MCF 10A (cell line): ENCODE data around the gene SLC16A2. TPM values are rescaled to one million over a fixed set of nuclear protein-coding genes. Genes with fewer than 3 reads are reported as not detected.

Experiments
- BruUV-seq: library from RNA; stranded (reverse); fragments of 400-500 nt; replicated peaks from 2 replicates; lab custom pipeline; 2021; lab: Mats Ljungman, UMichigan
- CTCF ChIA-PET: fragments of 300-600 bp; sonication (Branson Sonifier 250); formaldehyde crosslinking; extraction: SDS; loops from one replicate; lab custom pipeline; 2021; ENCODE audit warnings: antibody characterized with exemption, inconsistent platforms; lab: Yijun Ruan, JAX
- POLR2A ChIA-PET: fragments of 300-600, 350-650 bp; sonication (Branson Sonifier 250); formaldehyde crosslinking; extraction: SDS; loops from one replicate; lab custom pipeline; 2020; ENCODE audit warnings: antibody characterized with exemption, inconsistent platforms; lab: Yijun Ruan, JAX
- DNase-seq: peaks from one replicate; pipeline ENCODE4 v3.0.0-alpha.2; 2018; ENCODE audit not compliant: unreplicated experiment
- H3K27ac Mint-ChIP-seq: one replicate; pipeline ENCODE4 v1.8.0; 2022; ENCODE audit warnings: mild to moderate bottlenecking, low read depth, mixed read lengths; ENCODE audit not compliant: unreplicated experiment
- H3K27me3 Mint-ChIP-seq: one replicate; pipeline ENCODE4 v1.8.0; 2022; ENCODE audit warnings: mixed read lengths; ENCODE audit not compliant: insufficient read depth, unreplicated experiment
- H3K36me3 Mint-ChIP-seq: one replicate; pipeline ENCODE4 v1.8.0; 2022; ENCODE audit warnings: mild to moderate bottlenecking, moderate library complexity, mixed read lengths; ENCODE audit not compliant: insufficient read depth, unreplicated experiment
- H3K4me1 Mint-ChIP-seq: one replicate; pipeline ENCODE4 v1.8.0; 2022; ENCODE audit warnings: mixed read lengths; ENCODE audit not compliant: insufficient read depth, unreplicated experiment
- H3K4me3 Mint-ChIP-seq: one replicate; pipeline ENCODE4 v1.8.0; 2022; ENCODE audit warnings: mild to moderate bottlenecking, moderate library complexity, mixed read lengths; ENCODE audit not compliant: unreplicated experiment
- H3K9me3 Mint-ChIP-seq: one replicate; pipeline ENCODE4 v1.8.0; 2022; ENCODE audit warnings: mixed read lengths; ENCODE audit not compliant: unreplicated experiment
- intact Hi-C: fragments of 100-400 bp; cut with micrococcal nuclease; formaldehyde crosslinking; loops from 2 replicates; pipeline ENCODE4 v1.14.1; 2022
- total RNA-seq: library from RNA; stranded (reverse); gene quantifications from 2 replicates; pipeline ENCODE4 v1.2.3, GENCODE V29; 2022
- TF ChIP-seq, protein P1 (sequence below): fragments of 200-600 bp; IDR thresholded peaks from one replicate; pipeline ENCODE4 v1.8.0; 2022; ENCODE audit warnings: antibody characterized with exemption, mild to moderate bottlenecking; ENCODE audit not compliant: unreplicated experiment

SLC16A2 gene
- total RNA-seq, 1 experiment from 2014 or later, result 11.9 TPM

DNA sequence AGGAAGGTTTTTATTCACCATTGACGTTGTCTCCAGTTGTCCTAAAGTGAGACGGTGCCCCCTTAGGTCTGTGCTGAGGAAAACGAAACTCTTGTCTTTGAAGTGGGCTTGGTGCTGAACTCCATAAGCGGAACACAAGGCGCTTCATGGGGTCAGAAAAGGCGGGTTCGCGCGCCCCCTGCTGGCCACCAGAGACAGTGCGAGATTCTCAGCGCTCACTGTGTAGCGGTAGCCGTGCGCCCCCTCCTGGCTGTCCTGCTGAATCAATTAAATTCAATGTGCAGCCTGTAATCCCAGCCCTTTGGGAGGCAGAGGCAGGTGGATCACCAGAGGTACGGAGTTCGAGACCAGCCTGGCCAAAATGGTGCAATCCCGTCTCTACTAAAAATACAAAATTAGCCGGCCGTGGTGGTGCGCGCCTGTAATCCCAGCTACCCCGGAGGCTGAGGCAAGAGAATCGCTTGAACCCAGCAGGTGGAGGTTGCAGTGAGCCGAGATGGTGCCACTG, 129.1 kb downstream of the SLC16A2 start:
- Mint-ChIP-seq H3K36me3 (no peaks in the 10 kb centered on the region), H3K4me3 (no peak overlapping the region), H3K27me3 (peaks cover 2% of the 10 kb centered on the region), H3K9me3 (no peaks in the 10 kb centered on the region), H3K4me1 (no peaks in the 10 kb centered on the region), H3K27ac (no peak overlapping the region)
- BruUV-seq, result no TSS peak
- peak; percentile 76 for DNase-seq
- CTCF ChIA-PET, result interaction anchor here (0.6 to 1.7 kb wide), 11 partner anchors 10 to 522 kb away, joined by 3 to 11 read pairs (median 4); no protein-coding TSS in a partner anchor
- TF ChIP-seq, protein P1, sequence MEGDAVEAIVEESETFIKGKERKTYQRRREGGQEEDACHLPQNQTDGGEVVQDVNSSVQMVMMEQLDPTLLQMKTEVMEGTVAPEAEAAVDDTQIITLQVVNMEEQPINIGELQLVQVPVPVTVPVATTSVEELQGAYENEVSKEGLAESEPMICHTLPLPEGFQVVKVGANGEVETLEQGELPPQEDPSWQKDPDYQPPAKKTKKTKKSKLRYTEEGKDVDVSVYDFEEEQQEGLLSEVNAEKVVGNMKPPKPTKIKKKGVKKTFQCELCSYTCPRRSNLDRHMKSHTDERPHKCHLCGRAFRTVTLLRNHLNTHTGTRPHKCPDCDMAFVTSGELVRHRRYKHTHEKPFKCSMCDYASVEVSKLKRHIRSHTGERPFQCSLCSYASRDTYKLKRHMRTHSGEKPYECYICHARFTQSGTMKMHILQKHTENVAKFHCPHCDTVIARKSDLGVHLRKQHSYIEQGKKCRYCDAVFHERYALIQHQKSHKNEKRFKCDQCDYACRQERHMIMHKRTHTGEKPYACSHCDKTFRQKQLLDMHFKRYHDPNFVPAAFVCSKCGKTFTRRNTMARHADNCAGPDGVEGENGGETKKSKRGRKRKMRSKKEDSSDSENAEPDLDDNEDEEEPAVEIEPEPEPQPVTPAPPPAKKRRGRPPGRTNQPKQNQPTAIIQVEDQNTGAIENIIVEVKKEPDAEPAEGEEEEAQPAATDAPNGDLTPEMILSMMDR, result peak; percentile 98
- POLR2A ChIA-PET, result interaction anchor here (0.7 kb wide), 1 partner anchor 26 kb away, joined by 5 read pairs; no protein-coding TSS in a partner anchor
- intact Hi-C loops, result loop anchor here (1.0 to 2.0 kb wide), 5 partner anchors 15 to 695 kb away; no protein-coding TSS in a partner anchor

DNA sequence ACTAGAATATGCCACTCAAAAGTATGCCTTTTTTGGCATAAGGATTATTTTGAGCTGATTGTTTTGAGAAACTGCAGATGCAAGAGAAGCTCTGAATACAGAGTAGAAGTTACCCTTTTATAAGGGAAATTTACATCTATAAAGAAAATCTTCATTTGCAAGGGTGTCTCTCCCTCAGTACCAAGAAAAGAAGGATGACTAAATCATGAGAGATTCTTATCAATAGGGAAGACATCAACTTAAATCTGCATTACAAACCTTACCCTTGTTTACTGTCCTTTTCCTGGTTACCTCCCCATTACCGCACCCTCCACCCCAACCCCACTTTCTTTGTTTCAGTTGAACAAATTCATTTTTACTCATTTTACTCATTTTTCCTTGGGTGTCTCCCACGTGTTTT, 130.6 kb downstream of the SLC16A2 start:
- H3K4me3 Mint-ChIP-seq, result no peak overlapping the region

GRCh38 chrX:74557378-74557777, 136.1 kb downstream of the SLC16A2 start:
- POLR2A ChIA-PET, result interaction anchor here (0.6 kb wide), 1 partner anchor 255 kb away, joined by 7 read pairs; no protein-coding TSS in a partner anchor
- Mint-ChIP-seq H3K27me3 (peaks cover 33% of the 10 kb centered on the region), H3K9me3 (no peaks in the 10 kb centered on the region), H3K36me3 (no peaks in the 10 kb centered on the region), H3K4me3 (no peak overlapping the region), H3K4me1 (no peaks in the 10 kb centered on the region), H3K27ac (no peak overlapping the region)
- intact Hi-C loops, result no loop called here
- no TSS peak for BruUV-seq
- DNase-seq, result no peak
- CTCF ChIA-PET, result interaction anchor here (0.6 kb wide), 1 partner anchor 1065 kb away, joined by 3 read pairs; no protein-coding TSS in a partner anchor
- TF ChIP-seq, protein P1, result no peak

More for the DNA sequence above, 130.6 kb downstream of the SLC16A2 start:
- no peak for DNase-seq
- no peaks in the 10 kb centered on the region for H3K4me1 Mint-ChIP-seq
- POLR2A ChIA-PET, result interaction anchor here (0.6 kb wide), 1 partner anchor 15 kb away, joined by 3 read pairs; no protein-coding TSS in a partner anchor
- no peak overlapping the region for H3K27ac Mint-ChIP-seq
- TF ChIP-seq, protein P1, result no peak
- H3K27me3 Mint-ChIP-seq, result peaks cover 9% of the 10 kb centered on the region
- BruUV-seq, result no TSS peak
- CTCF ChIA-PET, result interaction anchor here (0.7 to 1.5 kb wide), 5 partner anchors 17 to 170 kb away, joined by 3 to 5 read pairs (median 3); no protein-coding TSS in a partner anchor
- H3K36me3 Mint-ChIP-seq, result no peaks in the 10 kb centered on the region
- intact Hi-C loops, result loop anchor here (2.0 kb wide), 2 partner anchors 93 to 261 kb away; no protein-coding TSS in a partner anchor
- H3K9me3 Mint-ChIP-seq, result no peaks in the 10 kb centered on the region

- H3K4me1 Mint-ChIP-seq, result no peaks in the 10 kb centered on the region
- POLR2A ChIA-PET, result no interaction called here
- intact Hi-C loops, result no loop called here
- H3K27me3 Mint-ChIP-seq, result peaks cover 11% of the 10 kb centered on the region
- BruUV-seq, result no TSS peak
- no peak overlapping the region for H3K27ac Mint-ChIP-seq
- DNase-seq, result no peak
- CTCF ChIA-PET, result no interaction called here
- no peaks in the 10 kb centered on the region for H3K9me3 Mint-ChIP-seq
- no peak overlapping the region for H3K4me3 Mint-ChIP-seq
- TF ChIP-seq, protein P1, result no peak
- H3K36me3 Mint-ChIP-seq, result peaks cover 10% of the 10 kb centered on the region
These were observed 156.8 kb downstream of the SLC16A2 start for GRCh38 chrX:74578137-74578536.
